Osteoblast (primary cell): ENCODE results near the gene SDHB. TPM values are rescaled to one million over a fixed set of nuclear protein-coding genes. Genes with fewer than 3 reads are reported as not detected.

Experiments used
- DNase-seq: peaks from one replicate; pipeline ENCODE4 v3.0.0; 2011; ENCODE audit warnings: low spot score, mixed read lengths; ENCODE audit not compliant: insufficient read length; ENCODE audit errors: missing footprints
- H2AFZ ChIP-seq: 2 replicates; pipeline ENCODE4 v1.6.0; 2011; ENCODE audit warnings: mild to moderate bottlenecking, low read length
- H3K27ac ChIP-seq: 2 replicates; pipeline ENCODE4 v1.5.1; 2011; ENCODE audit warnings: mild to moderate bottlenecking, low read depth, low read length, moderate library complexity
- H3K27me3 ChIP-seq: 2 replicates; pipeline ENCODE4 v1.6.0; 2012; ENCODE audit warnings: mild to moderate bottlenecking, control low read depth, inconsistent platforms, low read length, moderate library complexity; ENCODE audit not compliant: insufficient read depth
- H3K36me3 ChIP-seq: 2 replicates; pipeline ENCODE4 v1.5.1; 2011; ENCODE audit warnings: mild to moderate bottlenecking, low read length, control low read depth, moderate library complexity; ENCODE audit not compliant: insufficient read depth
- H3K4me1 ChIP-seq: 2 replicates; pipeline ENCODE4 v1.5.1; 2011; ENCODE audit warnings: mild to moderate bottlenecking, low read length, control low read depth, moderate library complexity; ENCODE audit not compliant: insufficient read depth
- H3K4me2 ChIP-seq: 2 replicates; pipeline ENCODE4 v1.6.0; 2011; ENCODE audit warnings: mild to moderate bottlenecking, low read length; ENCODE audit not compliant: insufficient read depth
- H3K4me3 ChIP-seq: fragments of 200-600 bp; sonication (generic); 3 replicates; pipeline ENCODE4 v1.5.1; 2012; ENCODE audit warnings: mild to moderate bottlenecking, low read length, inconsistent platforms; ENCODE audit not compliant: insufficient read depth
- H3K79me2 ChIP-seq: 2 replicates; pipeline ENCODE4 v1.6.0; 2012; ENCODE audit warnings: mild to moderate bottlenecking, low read length, control low read depth, inconsistent platforms; ENCODE audit not compliant: insufficient read depth
- H3K9me3 ChIP-seq: 2 replicates; pipeline ENCODE4 v1.5.1; 2011; ENCODE audit warnings: low read depth, low read length, control low read depth
- H4K20me1 ChIP-seq: 2 replicates; pipeline ENCODE4 v1.6.0; 2012; ENCODE audit warnings: mild to moderate bottlenecking, low read length, control low read depth; ENCODE audit not compliant: insufficient read depth
- total RNA-seq: library from RNA; depleted of rRNA; stranded (reverse); fragments of >200 nt; gene quantifications from 2 replicates; pipeline ENCODE4 v1.2.3, GENCODE V29; 2012
- TF ChIP-seq, protein P1 (sequence below): IDR thresholded peaks from 2 replicates; pipeline ENCODE4 v1.5.1; 2011; ENCODE audit warnings: mild to moderate bottlenecking, low read depth, low read length, moderate library complexity; ENCODE audit errors: extremely low read depth

SDHB gene
- total RNA-seq, 1 donor, result 87.6 TPM

- TF ChIP-seq, protein P1, sequence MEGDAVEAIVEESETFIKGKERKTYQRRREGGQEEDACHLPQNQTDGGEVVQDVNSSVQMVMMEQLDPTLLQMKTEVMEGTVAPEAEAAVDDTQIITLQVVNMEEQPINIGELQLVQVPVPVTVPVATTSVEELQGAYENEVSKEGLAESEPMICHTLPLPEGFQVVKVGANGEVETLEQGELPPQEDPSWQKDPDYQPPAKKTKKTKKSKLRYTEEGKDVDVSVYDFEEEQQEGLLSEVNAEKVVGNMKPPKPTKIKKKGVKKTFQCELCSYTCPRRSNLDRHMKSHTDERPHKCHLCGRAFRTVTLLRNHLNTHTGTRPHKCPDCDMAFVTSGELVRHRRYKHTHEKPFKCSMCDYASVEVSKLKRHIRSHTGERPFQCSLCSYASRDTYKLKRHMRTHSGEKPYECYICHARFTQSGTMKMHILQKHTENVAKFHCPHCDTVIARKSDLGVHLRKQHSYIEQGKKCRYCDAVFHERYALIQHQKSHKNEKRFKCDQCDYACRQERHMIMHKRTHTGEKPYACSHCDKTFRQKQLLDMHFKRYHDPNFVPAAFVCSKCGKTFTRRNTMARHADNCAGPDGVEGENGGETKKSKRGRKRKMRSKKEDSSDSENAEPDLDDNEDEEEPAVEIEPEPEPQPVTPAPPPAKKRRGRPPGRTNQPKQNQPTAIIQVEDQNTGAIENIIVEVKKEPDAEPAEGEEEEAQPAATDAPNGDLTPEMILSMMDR, result no peak
Observed at GRCh38 chr1:17095141-17095540, 41.3 kb upstream of the SDHB start.

GRCh38 chr1:17094664-17095063 lies 40.8 kb upstream of the SDHB start:
- Histone ChIP-seq H3K9me3 (no peaks in the 10 kb centered on the region), H2AFZ (no peak overlapping the region), H3K79me2 (no peaks in the 10 kb centered on the region), H3K4me1 (no peaks in the 10 kb centered on the region), H4K20me1 (no peaks in the 10 kb centered on the region), H3K4me2 (no peak overlapping the region), H3K27me3 (peaks cover 13% of the 10 kb centered on the region), H3K36me3 (no peaks in the 10 kb centered on the region), H3K4me3 (no peak overlapping the region), H3K27ac (no peak overlapping the region)
- peak; percentile 67 for DNase-seq
- TF ChIP-seq, protein P1, result no peak

More at GRCh38 chr1:17095141-17095540, 41.3 kb upstream of the SDHB start:
- no peak overlapping the region for H3K27ac ChIP-seq
- H3K27me3 ChIP-seq, result peaks cover 18% of the 10 kb centered on the region
- no peak overlapping the region for H3K4me3 ChIP-seq
- peak; percentile 10 for DNase-seq
- H3K36me3 ChIP-seq, result no peaks in the 10 kb centered on the region
- H3K79me2 ChIP-seq, result no peaks in the 10 kb centered on the region
- H3K4me2 ChIP-seq, result no peak overlapping the region
- no peaks in the 10 kb centered on the region for H3K9me3 ChIP-seq
- H3K4me1 ChIP-seq, result no peaks in the 10 kb centered on the region
- no peaks in the 10 kb centered on the region for H4K20me1 ChIP-seq
- no peak overlapping the region for H2AFZ ChIP-seq

DNA sequence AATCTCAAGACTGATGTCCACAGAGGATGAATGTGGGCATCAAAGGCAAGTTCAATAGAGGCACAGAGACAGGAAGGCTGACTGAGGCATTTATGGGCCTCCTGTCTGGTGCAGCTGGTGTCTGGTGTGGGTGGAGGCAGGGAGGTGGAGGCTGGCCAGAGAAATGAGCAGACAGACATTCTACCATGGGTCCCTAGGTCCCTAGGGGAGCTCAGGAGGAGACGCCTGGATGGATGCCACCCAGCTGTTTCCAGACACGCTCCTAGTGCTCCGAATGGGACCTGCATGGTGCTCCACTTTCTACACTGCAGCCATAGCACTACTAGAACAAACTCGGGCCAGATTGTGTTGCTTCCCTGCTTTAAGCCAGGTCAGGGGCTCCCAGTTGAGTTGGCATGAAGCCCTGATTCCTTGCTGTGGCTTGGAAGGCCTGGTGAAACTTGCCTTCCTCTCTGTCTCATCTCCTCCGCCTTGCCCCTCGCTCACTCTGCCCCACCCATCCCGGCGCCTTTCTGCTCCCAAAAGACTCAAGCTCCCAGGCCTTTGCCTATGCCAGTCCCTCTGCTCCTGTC lies 40.1 kb upstream of the SDHB start:
- Histone ChIP-seq H3K27me3 (peaks cover 20% of the 10 kb centered on the region), H4K20me1 (no peaks in the 10 kb centered on the region), H2AFZ (no peak overlapping the region), H3K79me2 (no peaks in the 10 kb centered on the region), H3K36me3 (no peaks in the 10 kb centered on the region), H3K27ac (no peak overlapping the region), H3K4me1 (no peaks in the 10 kb centered on the region), H3K4me2 (no peak overlapping the region), H3K4me3 (no peak overlapping the region), H3K9me3 (no peaks in the 10 kb centered on the region)
- TF ChIP-seq, protein P1, result no peak
- DNase-seq, result peak; percentile 21

- Histone ChIP-seq H3K27me3 (peaks cover 10% of the 10 kb centered on the region), H3K4me3 (no peak overlapping the region), H2AFZ (no peak overlapping the region), H3K27ac (no peak overlapping the region), H3K9me3 (no peaks in the 10 kb centered on the region), H3K4me1 (no peaks in the 10 kb centered on the region), H3K79me2 (no peaks in the 10 kb centered on the region), H3K36me3 (no peaks in the 10 kb centered on the region), H3K4me2 (no peak overlapping the region), H4K20me1 (no peaks in the 10 kb centered on the region)
- no peak for DNase-seq
- TF ChIP-seq, protein P1, result no peak
Observed at GRCh38 chr1:17091252-17091651, 37.4 kb upstream of the SDHB start.
